Memory B cell (primary cell): Measurements from ENCODE around the gene SCIN.
A peak's percentile ranks its signal among the peaks of the same experiment; 100 is the strongest.
"Not testable (repeated sequence)": the region's sequence is repeated elsewhere in the genome, so short reads cannot be mapped to it uniquely, and the experiment has no call there.

Experiments
- ATAC-seq: fragments of 150-1000 bp; cut with Tn5 transposase; 2 replicates; pipeline ENCODE4 v1.10.0; 2021; ENCODE audit warnings: low read depth, mild to moderate bottlenecking, moderate library complexity
- DNase-seq, 2 donors: peaks; one replicate each; pipeline ENCODE4 v3.0.0; 2022; ENCODE audit warnings: low spot score in 2 of 2
- H3K27ac Mint-ChIP-seq: one replicate; pipeline ENCODE4 v1.8.0; 2022; ENCODE audit warnings: mild to moderate bottlenecking, moderate library complexity, mixed read lengths
- H3K27me3 Mint-ChIP-seq: one replicate; pipeline ENCODE4 v1.8.0; 2022; ENCODE audit warnings: mixed read lengths
- H3K36me3 Mint-ChIP-seq: one replicate; pipeline ENCODE4 v1.8.0; 2022; ENCODE audit warnings: mild to moderate bottlenecking, mixed read lengths
- H3K4me1 Mint-ChIP-seq: one replicate; pipeline ENCODE4 v1.8.0; 2022; ENCODE audit warnings: mixed read lengths
- H3K4me3 Mint-ChIP-seq: one replicate; pipeline ENCODE4 v1.8.0; 2022; ENCODE audit warnings: mild to moderate bottlenecking, moderate library complexity, mixed read lengths
- H3K9me3 Mint-ChIP-seq: one replicate; pipeline ENCODE4 v1.8.0; 2022; ENCODE audit warnings: mixed read lengths

SCIN gene

GRCh38 chr7:12640299-12641096 is 70.0 kb downstream of the SCIN start:
- no peak for DNase-seq
- H3K4me3 Mint-ChIP-seq = no peak overlapping the region
- no peak overlapping the region for H3K27ac Mint-ChIP-seq
- H3K36me3 Mint-ChIP-seq = no peaks in the 10 kb centered on the region
- no peak for ATAC-seq
- no peaks in the 10 kb centered on the region for H3K9me3 Mint-ChIP-seq
- no peaks in the 10 kb centered on the region for H3K27me3 Mint-ChIP-seq
- H3K4me1 Mint-ChIP-seq = peaks cover 16% of the 10 kb centered on the region

GRCh38 chr7:12641196-12641595 is 70.7 kb downstream of the SCIN start:
- DNase-seq = no peak
- ATAC-seq = no peak
- Mint-ChIP-seq H3K27ac (no peak overlapping the region), H3K4me3 (no peak overlapping the region), H3K27me3 (no peaks in the 10 kb centered on the region), H3K4me1 (peaks cover 12% of the 10 kb centered on the region), H3K9me3 (no peaks in the 10 kb centered on the region), H3K36me3 (no peaks in the 10 kb centered on the region)

DNA sequence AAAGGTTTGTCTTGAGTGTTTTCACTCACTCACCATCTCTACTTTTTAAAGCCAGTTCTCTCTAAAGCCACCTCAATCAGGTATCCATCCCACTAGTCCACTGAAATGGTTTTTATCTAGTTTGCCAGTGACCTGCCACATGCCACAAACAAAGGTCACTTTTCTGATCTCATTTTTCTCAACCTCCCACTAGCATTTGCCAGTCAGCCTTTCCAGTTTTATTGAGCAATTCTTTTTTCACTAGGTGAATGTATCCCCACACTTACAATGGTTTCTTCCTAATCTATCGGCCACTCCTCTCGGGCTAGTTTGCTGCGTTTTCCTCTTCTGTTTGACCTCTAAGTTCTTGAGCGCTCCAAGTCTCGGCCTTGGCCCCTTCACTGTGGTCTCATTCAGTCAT is 72.0 kb downstream of the SCIN start:
- no peak overlapping the region for H3K27ac Mint-ChIP-seq
- no peak overlapping the region for H3K4me3 Mint-ChIP-seq
- no peaks in the 10 kb centered on the region for H3K9me3 Mint-ChIP-seq
- ATAC-seq (no peak), DNase-seq (no peak)
- H3K4me1 Mint-ChIP-seq = peaks cover 5% of the 10 kb centered on the region
- no peaks in the 10 kb centered on the region for H3K27me3 Mint-ChIP-seq
- no peaks in the 10 kb centered on the region for H3K36me3 Mint-ChIP-seq

DNA sequence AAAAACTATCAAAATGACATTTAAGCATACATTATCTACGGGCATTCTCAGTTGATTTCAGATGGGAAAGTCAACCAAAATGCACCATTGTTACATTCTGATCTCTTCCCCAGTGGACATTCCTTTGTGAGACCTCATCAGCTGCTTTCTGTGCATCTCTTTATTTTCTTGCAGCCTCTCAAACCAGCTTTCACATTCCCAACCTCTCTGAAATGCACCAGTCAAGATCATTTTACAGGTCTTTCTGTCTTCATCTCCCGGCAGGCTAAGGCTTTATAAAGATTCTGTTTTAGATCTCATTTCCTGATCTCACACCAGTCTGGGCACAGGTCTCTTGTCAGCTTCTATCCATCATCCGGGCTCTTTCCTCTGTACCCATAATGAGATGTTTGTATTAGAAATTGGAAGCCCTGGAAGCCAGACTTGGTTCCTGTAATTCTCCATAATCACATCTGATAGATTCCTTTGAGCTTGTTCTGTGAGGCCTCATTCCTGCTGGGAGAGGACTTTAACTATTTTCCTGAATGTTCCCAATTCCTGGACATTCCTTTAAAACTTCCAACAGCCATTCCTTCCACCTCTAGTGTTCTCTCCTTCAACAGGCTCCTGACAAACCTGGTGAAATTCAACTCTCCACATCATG is 72.6 kb downstream of the SCIN start:
- ATAC-seq (no peak), DNase-seq (no peak)
- no peaks in the 10 kb centered on the region for H3K9me3 Mint-ChIP-seq
- peaks cover 4% of the 10 kb centered on the region for H3K4me1 Mint-ChIP-seq
- H3K27me3 Mint-ChIP-seq = no peaks in the 10 kb centered on the region
- H3K4me3 Mint-ChIP-seq = no peak overlapping the region
- H3K36me3 Mint-ChIP-seq = no peaks in the 10 kb centered on the region
- no peak overlapping the region for H3K27ac Mint-ChIP-seq

GRCh38 chr7:12643644-12644043 is 73.1 kb downstream of the SCIN start:
- no peak overlapping the region for H3K4me3 Mint-ChIP-seq
- H3K9me3 Mint-ChIP-seq = no peaks in the 10 kb centered on the region
- no peaks in the 10 kb centered on the region for H3K27me3 Mint-ChIP-seq
- H3K27ac Mint-ChIP-seq = no peak overlapping the region
- peak; percentile 16 to 29 for DNase-seq
- H3K4me1 Mint-ChIP-seq = peaks cover 2% of the 10 kb centered on the region
- H3K36me3 Mint-ChIP-seq = no peaks in the 10 kb centered on the region
- ATAC-seq = peak; percentile 90

DNA sequence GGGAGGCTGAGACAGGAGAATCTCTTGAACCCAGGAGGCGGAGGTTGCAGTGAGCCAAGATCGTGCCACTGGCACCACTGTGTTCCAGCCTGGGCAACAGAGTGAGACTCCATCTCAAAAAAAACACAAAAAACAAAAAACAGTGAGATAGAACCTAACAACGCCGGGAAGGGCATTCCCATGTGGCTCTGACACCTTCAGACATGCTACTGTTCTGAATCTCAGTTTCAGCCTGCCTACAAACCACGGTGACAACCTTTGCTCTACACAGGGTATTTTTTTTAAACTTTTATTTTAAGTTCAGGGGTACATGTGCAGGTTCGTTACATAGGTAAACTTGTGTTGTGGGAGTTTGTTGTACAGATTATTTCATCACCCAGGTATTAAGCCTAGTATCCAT is 74.7 kb downstream of the SCIN start:
- H3K27me3 Mint-ChIP-seq, H3K4me3 Mint-ChIP-seq, H3K9me3 Mint-ChIP-seq, ATAC-seq, DNase-seq, H3K4me1 Mint-ChIP-seq, H3K27ac Mint-ChIP-seq, H3K36me3 Mint-ChIP-seq: not testable (repeated sequence)

GRCh38 chr7:12646139-12646538 is 75.6 kb downstream of the SCIN start:
- H3K4me1 Mint-ChIP-seq = no peaks in the 10 kb centered on the region
- H3K27me3 Mint-ChIP-seq = no peaks in the 10 kb centered on the region
- H3K27ac Mint-ChIP-seq = no peak overlapping the region
- H3K4me3 Mint-ChIP-seq = no peak overlapping the region
- ATAC-seq (no peak), DNase-seq (no peak)
- no peaks in the 10 kb centered on the region for H3K9me3 Mint-ChIP-seq
- H3K36me3 Mint-ChIP-seq = no peaks in the 10 kb centered on the region

- Mint-ChIP-seq H3K36me3 (peaks cover 1% of the 10 kb centered on the region), H3K27ac (no peak overlapping the region), H3K4me1 (no peaks in the 10 kb centered on the region), H3K4me3 (no peak overlapping the region), H3K27me3 (no peaks in the 10 kb centered on the region), H3K9me3 (no peaks in the 10 kb centered on the region)
- DNase-seq (no peak), ATAC-seq (no peak)
These were observed 77.1 kb downstream of the SCIN start for GRCh38 chr7:12647364-12648219.

DNA sequence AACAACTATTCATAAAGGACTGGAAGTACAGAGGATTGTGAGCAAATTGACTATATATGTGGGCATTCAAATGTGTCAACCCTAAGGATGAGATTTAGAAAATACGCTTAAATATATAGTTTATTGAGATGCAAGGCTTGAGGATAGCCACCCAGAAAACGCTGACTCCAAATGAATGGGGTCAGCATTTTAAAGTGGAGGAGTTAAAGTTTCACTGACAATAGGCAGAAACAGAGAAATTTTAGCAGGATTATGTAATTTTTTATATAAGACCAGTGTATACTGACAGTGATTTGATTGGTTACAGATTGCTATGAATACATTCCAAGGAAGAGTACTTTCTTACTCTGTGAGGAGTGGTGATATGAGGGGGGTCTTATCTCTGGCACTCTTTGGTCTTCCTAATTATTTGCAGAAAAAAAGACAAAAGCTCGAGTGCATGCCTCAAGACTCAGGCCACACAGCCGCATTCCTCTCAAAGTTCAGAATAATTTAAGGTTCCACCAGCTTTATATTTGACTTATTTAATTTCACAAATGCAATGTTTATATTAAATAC is 78.3 kb downstream of the SCIN start:
- Mint-ChIP-seq H3K36me3 (peaks cover 1% of the 10 kb centered on the region), H3K27me3 (no peaks in the 10 kb centered on the region), H3K4me1 (no peaks in the 10 kb centered on the region), H3K27ac (no peak overlapping the region), H3K9me3 (no peaks in the 10 kb centered on the region), H3K4me3 (no peak overlapping the region)
- DNase-seq (no peak), ATAC-seq (no peak)

GRCh38 chr7:12649348-12649747 is 78.8 kb downstream of the SCIN start:
- H3K36me3 Mint-ChIP-seq = peaks cover 1% of the 10 kb centered on the region
- no peak overlapping the region for H3K4me3 Mint-ChIP-seq
- H3K27ac Mint-ChIP-seq = no peak overlapping the region
- ATAC-seq (no peak), DNase-seq (no peak)
- no peaks in the 10 kb centered on the region for H3K27me3 Mint-ChIP-seq
- no peaks in the 10 kb centered on the region for H3K9me3 Mint-ChIP-seq
- no peaks in the 10 kb centered on the region for H3K4me1 Mint-ChIP-seq

GRCh38 chr7:12650080-12650479 is 79.6 kb downstream of the SCIN start:
- Mint-ChIP-seq H3K27ac (no peak overlapping the region), H3K4me3 (no peak overlapping the region), H3K36me3 (peaks cover 1% of the 10 kb centered on the region), H3K4me1 (no peaks in the 10 kb centered on the region), H3K27me3 (no peaks in the 10 kb centered on the region), H3K9me3 (no peaks in the 10 kb centered on the region)
- no peak for ATAC-seq
- no peak for DNase-seq

DNA sequence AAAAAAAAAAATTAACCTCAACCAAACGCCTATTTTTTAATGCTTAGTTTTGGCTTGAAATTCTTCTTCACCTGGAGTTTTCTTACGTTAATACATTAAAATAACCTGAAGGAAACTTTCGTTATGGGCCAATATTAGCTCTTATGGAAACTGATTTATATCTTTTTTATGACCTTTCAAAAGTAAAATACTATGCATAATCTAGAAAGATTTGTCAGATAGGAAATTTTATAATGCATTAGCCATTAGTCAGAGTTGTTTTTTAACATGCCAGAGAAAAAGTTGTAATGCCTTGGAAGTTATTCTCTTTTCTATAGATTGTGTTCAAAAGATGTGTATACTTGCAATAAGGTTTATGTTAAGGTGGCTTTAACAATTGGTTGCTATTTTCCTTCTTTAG is 82.6 kb downstream of the SCIN start:
- Mint-ChIP-seq H3K27ac (no peak overlapping the region), H3K9me3 (no peaks in the 10 kb centered on the region), H3K4me1 (no peaks in the 10 kb centered on the region), H3K36me3 (peaks cover 1% of the 10 kb centered on the region), H3K27me3 (no peaks in the 10 kb centered on the region), H3K4me3 (no peak overlapping the region)
- DNase-seq = no peak
- no peak for ATAC-seq

DNA sequence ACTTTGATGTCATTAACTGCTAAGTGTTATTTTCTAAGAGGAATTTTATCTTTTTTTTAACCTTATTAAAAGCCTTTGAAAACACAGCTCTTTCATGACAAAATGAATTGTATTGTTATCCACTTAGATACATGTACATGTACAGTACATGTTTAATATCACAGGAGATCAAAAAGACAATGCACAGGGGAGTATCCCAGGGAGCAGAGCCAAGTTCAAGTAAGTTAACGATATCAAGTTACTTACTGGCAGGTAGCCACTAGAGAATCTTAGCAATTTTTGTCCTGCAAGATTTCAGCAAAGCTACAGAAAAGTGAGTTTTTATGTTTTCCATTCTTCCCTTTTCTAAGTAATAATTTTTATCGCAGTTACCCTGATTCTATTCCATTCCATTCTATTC is 83.0 kb downstream of the SCIN start:
- Mint-ChIP-seq H3K27ac (no peak overlapping the region), H3K27me3 (no peaks in the 10 kb centered on the region), H3K4me1 (no peaks in the 10 kb centered on the region), H3K36me3 (peaks cover 1% of the 10 kb centered on the region), H3K9me3 (no peaks in the 10 kb centered on the region), H3K4me3 (no peak overlapping the region)
- ATAC-seq (no peak), DNase-seq (no peak)

- Mint-ChIP-seq H3K9me3 (no peaks in the 10 kb centered on the region), H3K4me1 (no peaks in the 10 kb centered on the region), H3K27ac (no peak overlapping the region), H3K36me3 (peaks cover 1% of the 10 kb centered on the region), H3K4me3 (no peak overlapping the region), H3K27me3 (no peaks in the 10 kb centered on the region)
- ATAC-seq (no peak), DNase-seq (no peak)
These were observed 84.6 kb downstream of the SCIN start for GRCh38 chr7:12655161-12655560.
